HepG2 (cell line): ENCODE data around the gene C10orf120.

Source experiments
- ARNT ChIP-seq: fragments of 450-650 bp; IDR thresholded peaks from 2 replicates; pipeline ENCODE4 v1.6.1; 2017
- ATF3 ChIP-seq: sonication (generic); formaldehyde crosslinking; IDR thresholded peaks from 2 replicates; pipeline ENCODE4 v1.4.0; 2020; ENCODE audit warnings: missing genetic modification reagents
- CEBPB ChIP-seq: IDR thresholded peaks from 2 replicates; pipeline ENCODE4 v1.6.1; 2011; ENCODE audit warnings: low read depth, low read length, improper control_type of control experiment, borderline replicate concordance
- FOXA1 ChIP-seq, 2 experiments: fragments of 450-650 bp in 1 of 2; sonication (generic) in 1 of 2; formaldehyde crosslinking in 1 of 2; IDR thresholded peaks; 2 replicates each; pipeline versions ENCODE4 v1.4.0 to v1.6.1; 2016 to 2020; ENCODE audit warnings: missing genetic modification reagents in 1 of 2
- HNF4G ChIP-seq, 2 experiments: sonication (generic) in 1 of 2; formaldehyde crosslinking in 1 of 2; IDR thresholded peaks; 2 replicates each; pipeline versions ENCODE4 v1.4.0 to v1.6.1; 2011 to 2020; ENCODE audit warnings: borderline replicate concordance in 2 of 2, low read depth in 2 of 2, mild to moderate bottlenecking in 2 of 2, low read length in 1 of 2, missing genetic modification reagents in 1 of 2, moderate library complexity in 1 of 2
- NR3C1 ChIP-seq: sonication (generic); formaldehyde crosslinking; IDR thresholded peaks from 2 replicates; pipeline ENCODE4 v1.4.0; 2020; ENCODE audit warnings: missing genetic modification reagents
- PCBP1 ChIP-seq: fragments of 200-400 bp; formaldehyde crosslinking; IDR thresholded peaks from 2 replicates; pipeline ENCODE4 v1.6.1; 2017; ENCODE audit warnings: mild to moderate bottlenecking, low read depth, low read length, borderline replicate concordance
- PCBP2 ChIP-seq: fragments of 200-400 bp; formaldehyde crosslinking; optimal IDR thresholded peaks from 2 replicates; pipeline ENCODE3; 2018; ENCODE audit warnings: low read length, low read depth; ENCODE audit not compliant: poor library complexity, severe bottlenecking
- REST ChIP-seq, 2 experiments: IDR thresholded peaks; 2 replicates each; pipeline ENCODE4 v1.6.1; 2011 to 2012; ENCODE audit warnings: low read length in 2 of 2, borderline replicate concordance in 1 of 2, low read depth in 1 of 2, mild to moderate bottlenecking in 1 of 2, moderate library complexity in 1 of 2
- SCMH1 ChIP-seq: sonication (generic); formaldehyde crosslinking; IDR thresholded peaks from 2 replicates; pipeline ENCODE4 v1.9.0; 2021; ENCODE audit warnings: missing genetic modification reagents, mild to moderate bottlenecking, borderline replicate concordance
- USF2 ChIP-seq, 2 experiments: sonication (generic) in 1 of 2; formaldehyde crosslinking in 1 of 2; IDR thresholded peaks; 2 replicates each; pipeline versions ENCODE4 v1.5.1 to v1.6.1; 2011 to 2020; ENCODE audit warnings: borderline replicate concordance in 1 of 2, low read depth in 1 of 2, low read length in 1 of 2, mild to moderate bottlenecking in 1 of 2, missing genetic modification reagents in 1 of 2, moderate library complexity in 1 of 2
- ZNF780A ChIP-seq: sonication (generic); formaldehyde crosslinking; IDR thresholded peaks from 2 replicates; pipeline ENCODE4 v1.8.0; 2022; ENCODE audit warnings: mild to moderate bottlenecking, missing genetic modification reagents, moderate library complexity

GRCh38 chr10:122709971-122710370 lies 10.3 kb upstream of the C10orf120 start:
- no peak for TF ChIP-seq CEBPB
- no peak for TF ChIP-seq PCBP2
- TF ChIP-seq ARNT = no peak
- TF ChIP-seq PCBP1 = no peak
- no peak for TF ChIP-seq FOXA1 (IDR thresholded peaks at IDR 0.05)
- TF ChIP-seq FOXA1 (CRISPR knock-in tag; IDR thresholded peaks at IDR 0.05) = no peak
- no peak for TF ChIP-seq REST (IDR thresholded peaks at IDR 0.05; ENCODE audit: borderline replicate concordance in 1 of 2, low read depth in 1 of 2, low read length in 2 of 2)
- TF ChIP-seq HNF4G (IDR thresholded peaks at IDR 0.05; ENCODE audit: borderline replicate concordance, low read depth, low read length) = no peak
- TF ChIP-seq HNF4G (CRISPR knock-in tag; IDR thresholded peaks at IDR 0.05; ENCODE audit: borderline replicate concordance, low read depth) = no peak
- no peak for TF ChIP-seq NR3C1
- TF ChIP-seq ATF3 (CRISPR knock-in tag) = no peak
- TF ChIP-seq SCMH1 (CRISPR knock-in tag) = no peak
- TF ChIP-seq ZNF780A = no peak
- TF ChIP-seq USF2 (IDR thresholded peaks at IDR 0.05; ENCODE audit: low read depth, low read length) = no peak
- no peak for TF ChIP-seq USF2 (CRISPR knock-in tag; IDR thresholded peaks at IDR 0.05; ENCODE audit: borderline replicate concordance)
